ENCODE measurements around the gene EMC1.
A peak's percentile ranks its signal among the peaks of the same experiment; 100 is the strongest.

- TF ChIP-seq MXI1 (IDR thresholded peaks at IDR 0.05; ENCODE audit: low read depth, low read length) (no peak), CTCF (IDR thresholded peaks at IDR 0.05) (peak; percentile 52), EP300 (IDR thresholded peaks at IDR 0.05; ENCODE audit: borderline replicate concordance in 1 of 2, low read depth in 1 of 2, low read length in 1 of 2) (no peak)
Observed at GRCh38 chr1:19179597-19180264, 71.6 kb downstream of the EMC1 start.

All from SK-N-SH (cell line).